GM18498 (cell line): Measurements from ENCODE around the gene ATP13A1.
A peak's percentile ranks its signal among the peaks of the same experiment; 100 is the strongest.
"Not testable (repeated sequence)": the region's sequence is repeated elsewhere in the genome, so short reads cannot be mapped to it uniquely, and the experiment has no call there.

Experiments
- ATAC-seq: cut with Tn5 transposase; IDR thresholded peaks from one replicate; pipeline ENCODE4 v1.9.1; 2021; ENCODE audit warnings: mild to moderate bottlenecking, moderate library complexity; ENCODE audit not compliant: unreplicated experiment

Gene ATP13A1

GRCh38 chr19:19663256-19664120 lies at the start of gene ATP13A1:
ATP13A1 (minus strand) TSS chr19:19663676; CDS start chr19:19663666, 10 bp downstream.
- ATAC-seq: peak; percentile 71

DNA sequence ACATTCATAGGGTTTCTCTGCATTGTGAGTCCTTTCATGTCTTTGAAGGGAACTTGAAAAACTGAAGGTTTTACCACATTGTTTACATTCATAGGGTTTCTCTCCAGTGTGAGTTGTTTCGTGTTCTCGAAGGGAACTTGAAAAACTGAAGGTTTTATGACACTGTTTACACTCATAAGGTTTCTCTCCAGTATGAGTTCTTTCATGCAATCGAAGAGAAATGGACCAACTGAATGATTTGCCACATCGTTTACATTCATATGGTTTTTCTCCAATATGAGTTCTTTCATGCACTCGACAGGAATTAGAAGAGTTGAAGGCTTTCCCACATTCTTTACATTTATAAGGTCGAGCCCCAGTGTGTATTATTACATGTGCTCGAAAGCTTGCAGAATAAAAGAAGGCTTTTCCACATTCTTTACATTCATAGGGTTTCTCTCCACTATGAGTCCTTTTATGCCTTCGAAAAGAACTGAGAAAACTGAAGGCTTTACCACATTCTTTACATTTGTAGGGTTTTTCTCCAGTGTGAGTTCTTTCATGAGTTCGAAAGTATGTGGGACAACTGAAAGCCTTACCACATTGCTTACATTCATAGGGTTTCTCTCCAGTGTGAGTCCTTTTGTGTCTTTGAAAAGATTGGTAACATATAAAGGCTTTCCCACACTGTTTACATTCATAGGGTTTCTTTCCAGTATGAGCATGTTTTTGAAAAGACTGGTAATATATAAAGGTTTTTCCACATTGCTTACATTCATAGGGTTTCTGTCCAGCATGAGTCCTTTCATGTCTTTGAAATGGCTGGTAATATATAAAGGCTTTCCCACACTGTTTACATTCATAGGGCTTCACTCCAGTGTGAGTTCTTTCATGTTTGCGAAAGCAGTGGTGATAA lies 48.7 kb upstream of the ATP13A1 start:
- no peak for ATAC-seq

- ATAC-seq: no peak
Measured at GRCh38 chr19:19711306-19711933, 47.9 kb upstream of the ATP13A1 start.

DNA sequence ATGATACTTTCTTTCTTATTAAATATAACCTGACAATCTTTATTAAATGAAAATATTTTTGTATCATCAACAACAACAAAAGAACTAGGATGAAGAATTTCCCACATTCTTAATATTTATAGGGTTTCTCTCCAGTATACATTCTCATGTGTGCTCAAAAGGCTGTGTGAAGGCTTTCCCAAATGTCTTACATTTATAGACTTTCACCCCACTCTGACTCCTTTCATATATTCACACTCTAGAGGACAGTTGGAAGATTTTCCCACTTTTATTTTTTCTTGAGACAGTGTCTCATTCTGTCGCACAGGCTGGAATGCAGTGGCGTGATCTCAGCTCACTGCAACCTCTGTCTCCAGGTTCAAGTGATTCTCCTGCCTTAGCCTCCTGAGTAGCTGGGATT lies 47.0 kb upstream of the ATP13A1 start:
- ATAC-seq: no peak

GRCh38 chr19:19704836-19705235 lies 41.4 kb upstream of the ATP13A1 start:
- ATAC-seq: no peak

DNA sequence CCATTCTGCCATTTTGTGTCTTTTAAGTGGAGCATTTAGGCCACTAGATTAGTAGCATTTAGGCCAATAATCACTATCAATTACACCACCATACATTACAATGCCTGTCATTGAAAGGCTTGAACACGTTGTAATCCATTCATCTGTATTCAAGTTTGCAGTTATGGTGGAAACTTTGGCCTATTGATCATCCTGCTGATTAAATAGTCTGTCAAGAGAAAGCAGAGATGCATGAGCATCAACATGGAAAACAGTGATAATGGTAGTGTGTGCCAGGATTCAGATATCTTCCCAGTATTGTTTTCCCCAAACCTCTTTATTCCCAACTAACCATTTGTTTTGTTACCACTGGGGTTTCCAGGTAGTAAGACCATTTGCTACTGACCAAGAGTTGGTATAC lies 37.0 kb upstream of the ATP13A1 start:
- ATAC-seq: not testable (repeated sequence)

- no peak for ATAC-seq
Measured at GRCh38 chr19:19697589-19697988, 34.1 kb upstream of the ATP13A1 start.

- ATAC-seq: no peak
Measured at GRCh38 chr19:19696386-19696785, 32.9 kb upstream of the ATP13A1 start.

GRCh38 chr19:19691683-19692082 lies 28.2 kb upstream of the ATP13A1 start:
- no peak for ATAC-seq

DNA sequence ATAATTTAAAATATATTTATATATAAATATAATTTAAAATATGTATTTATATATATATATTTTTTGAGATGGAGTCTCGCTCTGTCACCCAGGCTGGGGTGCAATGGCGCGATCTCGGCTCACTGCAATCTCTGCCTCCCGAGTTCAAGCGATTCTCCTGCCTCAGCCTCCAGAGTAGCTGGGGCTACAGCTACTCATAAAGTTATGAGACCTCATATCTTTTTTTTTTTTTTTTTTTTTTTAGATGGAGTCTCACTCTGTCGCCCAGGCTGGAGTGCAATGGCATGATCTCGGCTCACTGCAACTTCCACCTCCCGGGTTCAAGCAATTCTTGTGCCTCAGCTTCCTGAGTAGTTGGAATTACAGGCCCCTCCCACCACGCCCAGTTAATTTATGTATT lies 25.5 kb upstream of the ATP13A1 start:
- not testable (repeated sequence) for ATAC-seq

GRCh38 chr19:19687090-19687489 lies 23.6 kb upstream of the ATP13A1 start:
- no peak for ATAC-seq

DNA sequence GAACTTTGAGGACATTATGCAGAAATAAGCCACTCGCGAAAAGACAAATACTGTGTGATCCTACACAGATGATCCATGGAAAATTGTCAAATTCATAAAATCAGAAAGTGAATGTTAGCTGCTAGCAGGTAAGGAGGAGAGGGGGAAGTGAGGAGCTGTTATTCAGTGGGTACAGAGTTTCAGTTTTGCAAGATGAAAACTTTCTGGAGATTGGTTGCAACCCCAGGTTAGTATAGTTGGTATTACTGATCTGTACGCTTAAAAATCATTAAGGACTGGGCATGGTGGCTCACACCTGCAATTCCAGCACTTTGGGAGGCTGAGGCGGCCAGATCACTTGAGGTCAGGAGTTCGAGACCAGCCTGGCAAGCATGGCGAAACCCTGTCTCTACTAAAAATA lies 23.1 kb upstream of the ATP13A1 start:
- no peak for ATAC-seq

DNA sequence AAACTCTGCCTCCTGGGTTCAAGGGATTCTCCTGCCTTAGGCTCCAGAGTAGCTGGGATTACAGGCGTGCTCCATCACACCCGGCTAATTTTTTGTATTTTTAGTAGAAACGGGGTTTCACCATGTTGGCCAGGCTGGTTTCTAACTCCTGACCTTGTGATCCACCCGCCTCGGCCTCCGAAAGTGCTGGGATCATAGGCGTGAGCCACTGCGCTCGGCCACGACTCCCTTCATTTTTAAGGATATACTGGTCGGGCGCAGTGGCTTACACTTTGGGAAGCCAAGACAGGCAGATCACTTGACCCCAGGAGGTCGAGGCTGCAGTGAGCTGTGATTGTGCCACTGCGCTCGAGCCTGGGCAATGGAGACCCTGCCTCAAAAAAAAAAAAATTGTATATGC lies 22.6 kb upstream of the ATP13A1 start:
- not testable (repeated sequence) for ATAC-seq

GRCh38 chr19:19679176-19680073 lies 15.9 kb upstream of the ATP13A1 start:
- no peak for ATAC-seq

- ATAC-seq: no peak
Measured at GRCh38 chr19:19677579-19677978, 14.1 kb upstream of the ATP13A1 start.

DNA sequence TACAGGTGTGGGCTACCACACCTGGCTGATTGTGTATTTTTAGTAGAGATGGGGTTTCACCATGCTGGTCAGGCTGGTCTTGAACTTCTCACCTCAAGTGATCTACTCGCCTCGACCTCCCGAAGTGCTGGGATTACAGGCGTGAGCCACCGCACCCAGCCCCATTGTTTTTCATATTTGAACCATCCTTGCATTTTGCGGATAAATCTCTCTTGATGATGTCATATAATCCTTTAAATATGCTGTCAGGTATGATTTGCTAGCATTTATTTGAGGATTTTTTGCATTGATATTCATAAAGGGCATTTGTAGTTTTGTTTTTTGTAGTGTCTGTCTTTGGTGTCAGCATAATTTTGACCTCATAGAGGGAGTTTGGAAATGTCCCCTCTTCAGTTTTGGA lies 10.8 kb upstream of the ATP13A1 start:
- ATAC-seq: no peak

- ATAC-seq: no peak
Measured at GRCh38 chr19:19672816-19673215, 9.3 kb upstream of the ATP13A1 start.

DNA sequence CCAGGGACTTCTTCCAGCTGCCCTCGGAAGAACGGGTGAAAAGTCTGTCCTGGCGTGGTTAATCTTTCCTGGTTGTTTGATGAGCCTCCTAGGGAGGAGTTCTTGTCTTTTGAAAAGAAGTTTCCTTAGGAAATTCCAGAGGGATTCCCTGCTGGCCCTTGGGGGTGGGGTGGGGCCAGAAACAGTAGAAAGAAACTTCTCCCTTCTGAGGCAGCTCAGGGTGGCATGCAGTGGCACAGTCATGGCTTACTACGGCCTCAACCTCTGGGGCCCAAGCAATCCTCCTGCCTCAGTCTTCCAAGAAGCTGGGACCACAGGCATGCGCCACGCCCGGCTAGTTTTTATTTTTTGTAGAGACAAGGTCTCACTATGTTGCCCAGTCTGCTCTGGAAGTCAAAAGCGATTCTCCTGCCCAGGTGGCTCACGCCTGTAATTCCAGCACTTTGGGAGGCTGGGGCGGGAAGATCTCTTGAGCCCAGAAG lies 6.6 kb upstream of the ATP13A1 start:
- no peak for ATAC-seq

- peak; percentile 70 for ATAC-seq
Measured at GRCh38 chr19:19668230-19669012, 4.9 kb upstream of the ATP13A1 start, which contains the start of gene ZNF101. ZNF101 (plus strand) TSS chr19:19668839; CDS start chr19:19668964, 125 bp downstream.
